ENCODE measurements around the gene SHBG.
"Not testable (repeated sequence)": the region's sequence is repeated elsewhere in the genome, so short reads cannot be mapped to it uniquely, and the experiment has no call there.

SHBG gene

DNA sequence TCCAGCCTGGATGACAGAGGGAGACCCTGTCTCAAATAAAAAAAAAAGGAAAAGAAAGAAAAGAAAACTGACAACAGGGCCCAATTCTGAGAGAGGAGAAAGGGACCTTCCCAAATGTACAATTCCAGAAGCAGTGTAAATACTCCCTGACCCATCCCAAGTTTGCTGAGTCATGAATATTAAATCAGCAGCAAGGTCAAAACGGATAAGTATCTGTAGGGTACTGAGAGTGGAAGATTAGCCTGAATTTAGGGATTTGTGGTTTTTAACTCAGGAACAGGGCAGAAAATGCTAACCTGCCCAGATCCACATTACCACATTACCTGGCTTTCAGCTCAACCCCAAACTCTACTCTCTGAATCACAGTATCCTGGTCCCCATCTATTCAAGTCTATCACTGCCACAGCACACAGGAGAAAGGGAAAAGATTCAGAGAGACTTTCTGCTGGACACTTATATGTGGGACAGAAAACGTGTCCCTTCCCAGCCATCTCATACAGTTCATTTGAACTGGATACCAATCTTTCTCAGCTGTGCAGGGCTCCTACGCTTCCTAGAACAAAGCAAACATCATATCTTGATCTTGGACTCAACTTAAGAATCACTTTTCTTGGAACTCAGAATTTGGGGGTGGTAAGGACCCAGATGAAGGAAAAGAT is 18.2 kb upstream of the SHBG start:
- no peak for FAIRE-seq
- no peak for DNase-seq (ENCODE audit: insufficient read length, low spot score)
- TF ChIP-seq TAF1 (IDR thresholded peaks at IDR 0.05; ENCODE audit: low read depth, low read length) (no peak), POLR2AphosphoS5 (IDR thresholded peaks at IDR 0.05; ENCODE audit: low read depth, low read length) (no peak), POLR2A (IDR thresholded peaks at IDR 0.05; ENCODE audit: low read depth, low read length) (no peak), PAX5 (IDR thresholded peaks at IDR 0.05; ENCODE audit: insufficient read depth, low read length, severe bottlenecking) (no peak), POU2F2 (IDR thresholded peaks at IDR 0.05; ENCODE audit: low read depth, low read length) (no peak), SPI1 (IDR thresholded peaks at IDR 0.05; ENCODE audit: low read depth, low read length) (no peak)

GRCh38 chr17:7612294-7612640 is 17.7 kb upstream of the SHBG start:
- TF ChIP-seq PAX5 (IDR thresholded peaks at IDR 0.05; ENCODE audit: insufficient read depth, low read length, severe bottlenecking) (no peak), SPI1 (IDR thresholded peaks at IDR 0.05; ENCODE audit: low read depth, low read length) (no peak), POU2F2 (IDR thresholded peaks at IDR 0.05; ENCODE audit: low read depth, low read length) (no peak), POLR2A (IDR thresholded peaks at IDR 0.05; ENCODE audit: low read depth, low read length) (no peak), TAF1 (IDR thresholded peaks at IDR 0.05; ENCODE audit: low read depth, low read length) (no peak), POLR2AphosphoS5 (IDR thresholded peaks at IDR 0.05; ENCODE audit: low read depth, low read length) (no peak)
- no peak for FAIRE-seq
- DNase-seq (ENCODE audit: insufficient read length, low spot score): no peak

- no peak for TF ChIP-seq POU2F2 (IDR thresholded peaks at IDR 0.05; ENCODE audit: low read depth, low read length)
- no peak for TF ChIP-seq TAF1 (IDR thresholded peaks at IDR 0.05; ENCODE audit: low read depth, low read length)
- TF ChIP-seq POLR2AphosphoS5 (IDR thresholded peaks at IDR 0.05; ENCODE audit: low read depth, low read length): no peak
- TF ChIP-seq POLR2A (IDR thresholded peaks at IDR 0.05; ENCODE audit: low read depth, low read length): no peak
- no peak for TF ChIP-seq SPI1 (IDR thresholded peaks at IDR 0.05; ENCODE audit: low read depth, low read length)
- TF ChIP-seq PAX5 (IDR thresholded peaks at IDR 0.05; ENCODE audit: insufficient read depth, low read length, severe bottlenecking): no peak
- DNase-seq (ENCODE audit: insufficient read length, low spot score) (no peak), FAIRE-seq (peak; percentile 65)
Measured at GRCh38 chr17:7613769-7614424, 16.0 kb upstream of the SHBG start.

DNA sequence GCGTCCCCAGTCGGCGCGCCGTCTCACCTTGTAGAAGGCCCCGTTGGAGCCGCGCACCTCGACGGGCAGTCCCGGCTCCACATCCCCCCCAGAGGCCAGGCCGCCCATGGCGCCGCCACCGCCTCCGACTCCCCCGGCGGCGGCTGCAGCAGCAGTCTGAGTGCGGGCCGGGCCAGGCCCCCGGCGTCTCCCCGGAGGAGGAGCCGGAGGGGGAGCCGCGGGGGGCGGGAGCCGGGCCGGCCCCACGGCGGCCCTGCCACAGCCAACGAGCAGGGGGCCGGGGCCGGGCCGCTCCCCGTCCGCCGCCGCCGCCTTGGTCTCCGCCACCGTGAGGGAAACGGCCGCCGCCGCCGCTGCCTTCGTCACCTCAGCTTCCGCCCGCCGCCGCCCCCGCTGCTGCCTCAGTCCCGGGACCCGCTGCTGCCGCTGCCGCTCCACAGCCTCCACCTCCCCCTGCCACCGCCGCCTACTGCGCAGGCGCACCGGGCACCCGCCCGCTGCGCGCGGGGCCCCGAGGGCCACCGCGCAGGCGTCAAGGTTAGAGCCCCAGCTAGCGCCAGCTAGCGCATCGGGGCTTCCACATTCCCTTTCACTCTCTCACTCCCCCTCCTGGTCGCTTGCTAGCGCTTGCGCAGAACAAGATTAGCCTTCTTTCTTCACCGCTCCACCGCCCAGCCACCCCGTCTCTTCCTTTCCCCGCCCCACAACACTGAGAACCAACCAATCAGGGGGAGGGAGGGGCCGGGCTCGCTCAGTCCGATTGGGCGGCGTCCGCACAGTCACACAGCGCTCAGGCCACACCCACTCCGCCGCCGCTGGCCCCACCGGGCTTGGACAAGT is 15.3 kb upstream of the SHBG start, which contains the start of gene FXR2:
Gene FXR2, minus strand, starts transcription at position 473 of the 840 bp plus-strand sequence. Its CDS starts 365 bp downstream, at position 108.
- peak; percentile 99 for FAIRE-seq
- DNase-seq (ENCODE audit: insufficient read length, low spot score): peak; percentile 98

DNA sequence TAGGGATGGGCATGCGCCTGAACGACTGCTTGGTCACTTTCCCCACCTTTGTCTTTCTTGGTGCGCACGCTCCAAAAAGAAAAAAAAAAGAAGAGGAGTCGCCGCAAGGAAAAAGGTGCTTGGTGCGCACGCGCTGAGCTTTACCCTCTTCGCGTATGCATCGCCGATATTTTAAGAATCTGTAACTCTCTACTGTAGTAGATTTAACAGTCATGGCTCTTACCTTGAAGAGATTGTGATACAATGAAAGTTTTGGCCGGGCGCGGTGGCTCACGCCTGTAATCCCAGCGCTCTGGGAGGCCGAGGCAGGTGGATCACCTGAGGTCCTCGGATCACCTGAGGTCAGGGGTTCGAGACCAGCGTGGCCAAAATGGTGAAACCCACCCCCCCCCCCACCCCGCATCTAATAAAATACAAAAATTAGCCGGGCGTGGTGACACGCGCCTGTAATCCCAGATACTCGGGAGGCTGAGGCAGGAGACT is 14.6 kb upstream of the SHBG start:
- no peak for DNase-seq (ENCODE audit: insufficient read length, low spot score)
- TF ChIP-seq SPI1 (IDR thresholded peaks at IDR 0.05; ENCODE audit: low read depth, low read length) (no peak), POU2F2 (IDR thresholded peaks at IDR 0.05; ENCODE audit: low read depth, low read length) (no peak), TAF1 (IDR thresholded peaks at IDR 0.05; ENCODE audit: low read depth, low read length) (no peak), PAX5 (IDR thresholded peaks at IDR 0.05; ENCODE audit: insufficient read depth, low read length, severe bottlenecking) (no peak), POLR2AphosphoS5 (IDR thresholded peaks at IDR 0.05; ENCODE audit: low read depth, low read length) (no peak), POLR2A (IDR thresholded peaks at IDR 0.05; ENCODE audit: low read depth, low read length) (no peak)
- no peak for FAIRE-seq

More for the DNA sequence above, 15.3 kb upstream of the SHBG start, which contains the start of gene FXR2:
- no peak for TF ChIP-seq POU2F2 (IDR thresholded peaks at IDR 0.05; ENCODE audit: low read depth, low read length)
- TF ChIP-seq POLR2AphosphoS5 (IDR thresholded peaks at IDR 0.05; ENCODE audit: low read depth, low read length): no peak
- TF ChIP-seq PAX5 (IDR thresholded peaks at IDR 0.05; ENCODE audit: insufficient read depth, low read length, severe bottlenecking): no peak
- 0 out of 2 replicates have a peak, but pooled peaks have one; percentile 22 for TF ChIP-seq SPI1 (IDR thresholded peaks at IDR 0.05; ENCODE audit: low read depth, low read length)
- TF ChIP-seq POLR2A (IDR thresholded peaks at IDR 0.05; ENCODE audit: low read depth, low read length): no peak
- peak; percentile 47; the same call in 1 of the 2 replicates for TF ChIP-seq TAF1 (IDR thresholded peaks at IDR 0.05; ENCODE audit: low read depth, low read length)

DNA sequence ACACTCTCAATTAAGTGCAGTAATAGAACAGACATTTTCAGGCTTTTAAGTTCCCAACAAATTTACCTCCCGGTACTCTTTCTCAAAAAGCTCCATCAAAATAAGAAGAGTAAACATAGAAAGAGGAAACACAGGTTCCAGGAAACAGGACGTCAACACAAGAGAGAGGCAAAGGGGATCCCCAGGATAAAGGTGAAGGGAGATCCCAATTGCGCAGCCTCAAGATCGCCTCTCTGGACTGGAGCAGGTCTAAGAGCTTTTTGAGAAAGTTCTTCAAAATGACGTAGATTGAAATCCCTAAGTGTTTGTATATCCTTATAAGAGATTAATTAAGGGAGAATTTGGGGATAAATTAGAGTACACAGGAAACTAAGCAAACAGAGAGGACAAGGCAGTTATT is 11.3 kb upstream of the SHBG start:
- no peak for DNase-seq (ENCODE audit: insufficient read length, low spot score)
- FAIRE-seq: no peak
- TF ChIP-seq POU2F2 (IDR thresholded peaks at IDR 0.05; ENCODE audit: low read depth, low read length): no peak
- no peak for TF ChIP-seq TAF1 (IDR thresholded peaks at IDR 0.05; ENCODE audit: low read depth, low read length)
- no peak for TF ChIP-seq PAX5 (IDR thresholded peaks at IDR 0.05; ENCODE audit: insufficient read depth, low read length, severe bottlenecking)
- no peak for TF ChIP-seq POLR2AphosphoS5 (IDR thresholded peaks at IDR 0.05; ENCODE audit: low read depth, low read length)
- no peak for TF ChIP-seq SPI1 (IDR thresholded peaks at IDR 0.05; ENCODE audit: low read depth, low read length)
- no peak for TF ChIP-seq POLR2A (IDR thresholded peaks at IDR 0.05; ENCODE audit: low read depth, low read length)

- TF ChIP-seq POLR2AphosphoS5 (IDR thresholded peaks at IDR 0.05; ENCODE audit: low read depth, low read length): no peak
- no peak for TF ChIP-seq SPI1 (IDR thresholded peaks at IDR 0.05; ENCODE audit: low read depth, low read length)
- TF ChIP-seq POLR2A (IDR thresholded peaks at IDR 0.05; ENCODE audit: low read depth, low read length): no peak
- no peak for TF ChIP-seq POU2F2 (IDR thresholded peaks at IDR 0.05; ENCODE audit: low read depth, low read length)
- no peak for TF ChIP-seq TAF1 (IDR thresholded peaks at IDR 0.05; ENCODE audit: low read depth, low read length)
- TF ChIP-seq PAX5 (IDR thresholded peaks at IDR 0.05; ENCODE audit: insufficient read depth, low read length, severe bottlenecking): no peak
- FAIRE-seq (no peak), DNase-seq (ENCODE audit: insufficient read length, low spot score) (no peak)
Measured at GRCh38 chr17:7620835-7621234, 9.1 kb upstream of the SHBG start.

- TF ChIP-seq POLR2A (IDR thresholded peaks at IDR 0.05; ENCODE audit: low read depth, low read length) (no peak), POLR2AphosphoS5 (IDR thresholded peaks at IDR 0.05; ENCODE audit: low read depth, low read length) (no peak), TAF1 (IDR thresholded peaks at IDR 0.05; ENCODE audit: low read depth, low read length) (no peak), SPI1 (IDR thresholded peaks at IDR 0.05; ENCODE audit: low read depth, low read length) (no peak), POU2F2 (IDR thresholded peaks at IDR 0.05; ENCODE audit: low read depth, low read length) (no peak), PAX5 (IDR thresholded peaks at IDR 0.05; ENCODE audit: insufficient read depth, low read length, severe bottlenecking) (no peak)
- no peak for FAIRE-seq
- DNase-seq (ENCODE audit: insufficient read length, low spot score): no peak
Measured at GRCh38 chr17:7623661-7624060, 6.3 kb upstream of the SHBG start.

- FAIRE-seq; DNase-seq (ENCODE audit: insufficient read length, low spot score): not testable (repeated sequence)
Measured at GRCh38 chr17:7625749-7626148, 4.2 kb upstream of the SHBG start.
